HG03457 (cell line): ENCODE data around the gene TRIM66.
A peak's percentile ranks its signal among the peaks of the same experiment; 100 is the strongest.

Experiments used
- ATAC-seq: cut with Tn5 transposase; IDR thresholded peaks from one replicate; pipeline ENCODE4 v1.9.1; 2021; ENCODE audit warnings: moderate number of reproducible peaks; ENCODE audit not compliant: unreplicated experiment

The TRIM66 gene

DNA sequence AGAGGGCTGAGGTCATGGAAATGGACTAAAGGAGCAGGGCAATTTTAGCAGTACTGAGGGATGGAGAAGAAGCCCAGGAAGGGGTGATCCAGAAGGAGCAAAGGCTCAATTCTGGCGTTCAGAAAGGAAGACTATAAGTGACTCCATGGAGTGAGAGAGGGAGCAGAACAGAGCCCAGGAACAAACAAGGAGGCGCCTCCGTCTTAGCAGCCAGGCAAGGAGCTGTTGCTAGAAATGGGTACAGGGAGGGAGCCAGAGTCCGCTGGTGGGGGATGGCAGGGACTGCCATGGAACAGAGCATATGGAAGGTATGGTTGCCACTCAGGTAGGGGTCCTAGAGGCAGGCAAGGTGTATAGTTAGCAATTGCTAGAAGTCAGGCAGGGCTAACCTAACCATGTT, 68.0 kb downstream of the TRIM66 start:
- ATAC-seq, result no peak

DNA sequence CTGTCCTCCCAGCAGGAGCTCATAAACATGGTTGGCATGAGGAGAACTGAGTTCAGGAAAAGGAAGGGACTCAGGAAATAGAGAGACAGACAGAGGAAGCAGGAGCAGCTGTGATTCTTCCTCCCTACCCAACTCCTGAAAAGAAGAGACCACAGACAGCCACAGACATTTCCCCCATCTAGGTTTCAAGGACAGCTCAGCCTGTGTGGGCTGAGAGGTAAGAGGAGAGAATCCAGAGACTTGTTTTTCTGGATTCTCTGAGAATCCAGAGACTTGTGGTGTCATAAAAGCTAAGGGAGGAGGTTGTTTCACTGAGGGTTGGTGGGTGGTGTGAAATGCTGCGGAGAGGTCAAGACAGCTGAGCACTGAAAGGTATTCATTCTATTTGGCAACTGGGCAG, 69.4 kb downstream of the TRIM66 start:
- ATAC-seq, result no peak

DNA sequence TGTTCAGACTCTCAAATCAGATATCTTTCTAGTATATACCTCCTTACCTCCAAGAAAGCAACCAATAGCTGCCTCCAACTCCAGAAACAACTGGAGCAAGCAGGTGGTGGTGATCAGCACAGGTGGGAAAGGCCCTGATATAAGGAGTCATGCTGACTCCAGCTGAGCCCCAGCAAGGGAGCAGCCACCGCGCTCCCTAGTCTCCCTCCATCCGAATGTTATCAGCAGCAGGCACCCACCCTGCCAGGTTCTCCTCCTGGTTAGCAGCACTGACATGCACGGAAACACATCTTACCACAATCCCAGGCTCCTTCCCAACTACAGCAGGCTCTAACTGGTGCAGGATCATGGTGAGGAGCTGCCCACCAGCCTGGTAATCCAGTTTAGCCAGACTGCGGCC, 69.9 kb downstream of the TRIM66 start:
- ATAC-seq, result no peak

DNA sequence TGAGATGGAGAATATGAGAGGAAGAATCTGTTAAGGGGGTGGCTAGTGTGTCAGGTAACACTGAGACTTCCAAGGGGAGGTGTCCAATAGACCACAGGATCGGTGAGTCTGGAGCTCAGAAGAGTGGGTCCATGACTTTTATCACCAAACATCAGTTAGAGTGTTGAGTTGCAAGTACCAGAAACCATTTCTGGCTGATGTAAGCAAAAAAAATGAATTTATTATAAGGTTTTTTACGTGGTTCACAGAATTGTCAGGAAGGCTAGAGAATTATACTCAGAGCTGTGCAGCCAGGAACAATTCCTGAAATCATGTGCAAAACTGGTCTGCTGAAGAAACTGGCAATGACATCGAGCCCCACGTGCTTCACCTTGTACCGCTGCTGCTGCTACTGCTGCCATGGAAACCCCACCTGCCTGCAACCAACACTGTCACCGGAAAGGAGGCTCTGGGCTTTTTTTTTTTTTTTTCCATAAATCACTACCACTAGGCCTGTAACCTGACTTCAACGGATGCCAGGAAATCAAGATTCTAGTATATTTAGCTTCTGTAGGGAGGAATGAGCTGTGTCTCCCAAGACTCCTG, 71.8 kb downstream of the TRIM66 start:
- no peak for ATAC-seq

DNA sequence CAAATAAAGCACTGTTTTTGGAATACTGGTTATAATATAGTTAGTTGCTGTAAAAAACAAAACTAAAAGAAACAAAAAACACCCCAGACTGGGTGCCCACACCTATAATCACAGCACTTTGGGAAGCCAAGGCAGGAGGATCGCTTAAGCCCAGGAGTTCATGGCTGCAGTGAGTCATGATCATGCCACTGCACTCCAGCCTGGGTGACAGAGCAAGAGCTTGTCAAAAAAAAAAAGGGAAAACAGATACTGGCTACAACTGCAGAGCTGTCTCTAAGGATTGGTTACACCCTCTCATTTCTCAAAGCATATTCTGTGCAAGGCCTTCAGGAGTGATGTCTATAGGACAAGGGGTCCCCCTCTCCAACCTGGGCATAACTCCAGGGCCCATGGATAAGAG, 73.8 kb downstream of the TRIM66 start:
- no peak for ATAC-seq

- ATAC-seq, result no peak
Observed at GRCh38 chr11:8605971-8606563, 76.4 kb downstream of the TRIM66 start.

DNA sequence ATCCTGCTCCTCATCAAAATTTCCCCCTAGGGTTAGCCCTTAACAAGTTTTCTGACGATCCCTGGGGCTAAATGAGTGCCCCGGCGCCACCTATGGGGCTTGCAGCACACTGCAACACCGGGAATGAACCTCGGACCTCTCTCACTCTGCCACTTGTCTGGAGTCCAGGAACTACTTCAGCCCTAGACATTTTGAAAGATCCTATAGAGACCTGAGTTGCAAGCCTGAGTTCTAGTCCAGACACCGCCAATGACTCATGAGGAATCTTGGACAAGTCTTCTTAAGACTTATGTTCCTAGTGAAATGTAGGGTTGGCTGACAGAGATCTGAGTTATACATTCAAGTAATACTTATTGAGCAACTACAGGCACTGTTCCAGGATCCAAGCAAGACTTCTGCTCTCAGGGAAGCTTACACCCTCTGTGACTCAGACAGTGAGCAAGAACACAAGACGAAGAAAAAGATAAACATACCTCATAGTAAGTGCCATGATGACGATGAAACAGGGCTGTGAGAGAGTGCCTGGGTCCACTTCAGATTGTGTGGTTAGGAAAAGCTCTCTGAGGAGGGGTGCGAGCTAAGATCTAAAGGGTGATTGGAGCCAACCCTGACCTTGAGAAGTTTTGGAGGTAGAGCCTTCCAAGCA, 78.3 kb downstream of the TRIM66 start:
- ATAC-seq, result no peak

DNA sequence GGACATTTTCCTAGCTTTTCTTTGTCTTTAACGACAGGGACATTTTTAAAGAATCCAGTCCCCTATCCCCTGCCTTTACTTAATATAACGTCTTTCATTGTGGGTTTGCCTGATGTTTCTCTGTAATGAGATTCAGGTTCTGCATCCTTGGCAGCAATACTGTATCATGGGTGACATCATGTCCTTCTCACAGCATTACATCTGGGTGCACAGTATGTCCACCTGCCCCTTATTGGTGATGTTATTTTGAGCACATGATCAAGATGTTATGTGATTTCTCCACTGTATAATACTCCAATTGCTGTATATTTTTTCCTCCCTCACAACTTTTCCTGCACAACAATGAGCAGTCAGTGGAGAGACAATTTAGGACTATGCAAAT, 78.8 kb downstream of the TRIM66 start:
- no peak for ATAC-seq

DNA sequence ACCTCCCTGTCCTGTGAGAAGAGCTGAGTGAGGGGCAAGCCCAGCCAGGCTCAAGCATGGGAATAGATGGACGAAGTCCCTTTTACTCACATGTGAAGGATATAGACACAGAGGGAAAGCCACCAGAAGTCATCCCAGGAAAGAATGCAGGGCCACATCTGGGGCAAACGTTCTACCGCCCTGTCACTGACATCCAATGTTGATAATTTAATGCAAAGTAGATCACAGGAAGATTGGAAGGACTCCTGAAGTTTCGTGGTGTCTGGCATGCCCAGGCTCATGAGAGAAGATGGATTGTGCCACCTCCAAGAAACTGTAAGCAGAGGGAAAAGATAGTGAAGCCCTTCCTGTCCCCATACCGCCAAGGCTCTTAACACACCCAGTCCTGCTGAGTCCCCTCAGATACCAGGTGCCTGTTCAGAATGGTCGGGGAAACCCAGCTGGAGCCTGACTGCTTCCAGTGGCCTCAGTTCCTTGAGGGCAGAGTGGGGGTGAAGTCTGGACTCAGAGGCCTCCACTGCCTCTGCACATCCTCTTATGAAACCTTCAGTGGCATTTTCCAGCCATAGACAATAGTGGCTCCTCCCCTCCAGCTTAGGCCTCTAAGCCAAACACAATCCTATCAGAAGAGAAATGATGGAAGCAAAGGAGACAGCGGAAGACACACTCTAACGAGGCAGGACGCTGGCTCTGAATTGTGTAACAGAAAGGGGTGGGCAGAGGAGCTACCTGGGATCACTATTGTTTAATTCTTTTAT, 80.9 kb downstream of the TRIM66 start:
- ATAC-seq, result no peak

GRCh38 chr11:8598506-8598905, 84.0 kb downstream of the TRIM66 start:
- no peak for ATAC-seq

GRCh38 chr11:8597182-8597581, 85.3 kb downstream of the TRIM66 start:
- no peak for ATAC-seq

DNA sequence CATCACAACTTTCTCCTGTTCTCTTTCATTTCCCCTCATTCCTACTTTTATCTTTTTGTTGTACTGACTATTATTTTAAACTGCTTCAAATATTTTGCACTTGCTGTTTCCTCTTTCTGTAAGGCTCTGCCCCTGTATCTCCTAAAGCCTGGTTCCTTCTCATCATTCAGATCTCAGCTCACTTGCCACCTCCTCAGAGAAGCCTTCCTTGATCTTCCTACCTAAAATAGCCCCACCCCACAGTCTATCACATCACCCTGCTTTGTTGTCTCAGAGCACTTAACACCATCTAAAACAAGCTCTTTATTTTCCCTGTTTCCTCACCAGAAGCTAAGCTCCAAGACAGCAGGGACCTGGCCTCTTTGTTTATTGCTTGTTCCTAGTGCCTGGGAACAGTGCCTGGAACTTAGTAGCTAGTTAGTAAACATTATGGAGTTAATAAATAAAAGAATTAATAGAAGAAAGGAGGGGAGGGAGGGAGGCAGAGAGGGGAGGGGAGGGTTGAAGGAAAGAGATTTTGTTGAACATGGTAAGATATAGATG, 85.9 kb downstream of the TRIM66 start:
- no peak for ATAC-seq

GRCh38 chr11:8593935-8594909, 88.2 kb downstream of the TRIM66 start, which contains the start of gene STK33:
Gene STK33, minus strand, starts transcription at chr11:8594228. Its CDS starts 119,323 bp downstream, at chr11:8474905.
- ATAC-seq, result peak; percentile 78

DNA sequence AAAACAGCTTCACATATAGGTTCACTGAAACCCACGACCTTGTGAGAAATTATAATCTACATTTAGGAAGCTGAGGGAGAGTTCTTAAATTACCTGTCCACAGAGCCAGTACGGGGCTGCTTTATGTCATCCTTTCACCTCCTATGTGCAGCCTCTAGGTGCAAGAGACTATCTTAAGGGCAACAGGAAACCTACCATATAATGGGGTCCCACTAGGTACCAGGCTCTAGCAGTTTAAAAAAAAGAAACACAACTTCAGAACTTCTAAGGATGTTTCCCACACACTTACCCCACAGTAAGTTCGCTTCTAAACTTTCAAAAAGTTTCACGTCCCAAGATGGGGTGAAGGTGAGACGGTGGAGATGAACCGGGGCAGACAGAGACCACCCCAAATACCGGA, 89.0 kb downstream of the TRIM66 start:
- ATAC-seq, result no peak

- ATAC-seq, result no peak
Observed at GRCh38 chr11:8587915-8588314, 94.5 kb downstream of the TRIM66 start.

DNA sequence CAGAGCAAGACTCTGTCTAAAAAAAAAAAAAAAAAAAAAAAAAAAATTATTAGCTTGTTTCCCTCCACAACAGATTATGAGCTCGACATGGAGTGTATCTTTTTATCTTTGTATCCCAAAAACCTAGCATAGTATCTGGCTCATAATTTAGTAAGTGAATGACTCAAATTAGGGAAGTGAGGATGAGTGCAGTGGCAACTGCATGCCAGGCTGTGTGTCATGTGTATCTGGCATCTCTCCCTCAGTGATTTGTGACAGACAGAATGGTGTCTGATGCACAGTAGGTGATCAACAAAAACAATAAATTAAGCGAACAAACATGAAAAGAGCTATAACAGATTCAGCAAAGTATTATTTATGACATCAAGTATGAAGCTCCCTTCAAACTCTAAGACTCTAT, 95.7 kb downstream of the TRIM66 start:
- ATAC-seq, result no peak

DNA sequence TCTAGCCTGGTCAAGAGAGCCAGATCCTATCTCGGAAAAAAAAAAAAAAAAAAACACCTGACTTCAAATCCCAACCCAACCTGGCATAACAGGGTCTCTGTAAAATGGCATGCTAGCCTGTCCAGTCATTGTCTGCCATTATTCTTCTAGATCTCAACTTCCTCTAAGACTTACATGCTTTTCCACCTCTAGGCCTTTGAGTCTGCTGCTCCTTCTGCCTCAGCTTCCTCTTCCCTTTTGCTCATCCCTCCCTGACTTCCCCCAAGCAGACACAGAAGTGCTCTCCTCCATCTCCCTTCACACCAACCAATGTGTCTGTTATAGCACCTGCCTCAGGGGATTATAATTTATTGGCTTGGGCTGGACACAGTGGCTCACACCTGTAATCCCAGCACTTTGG, 96.3 kb downstream of the TRIM66 start:
- ATAC-seq, result no peak

GRCh38 chr11:8584511-8584910, 98.0 kb downstream of the TRIM66 start:
- no peak for ATAC-seq

- no peak for ATAC-seq
Observed at GRCh38 chr11:8584082-8584481, 98.4 kb downstream of the TRIM66 start.

DNA sequence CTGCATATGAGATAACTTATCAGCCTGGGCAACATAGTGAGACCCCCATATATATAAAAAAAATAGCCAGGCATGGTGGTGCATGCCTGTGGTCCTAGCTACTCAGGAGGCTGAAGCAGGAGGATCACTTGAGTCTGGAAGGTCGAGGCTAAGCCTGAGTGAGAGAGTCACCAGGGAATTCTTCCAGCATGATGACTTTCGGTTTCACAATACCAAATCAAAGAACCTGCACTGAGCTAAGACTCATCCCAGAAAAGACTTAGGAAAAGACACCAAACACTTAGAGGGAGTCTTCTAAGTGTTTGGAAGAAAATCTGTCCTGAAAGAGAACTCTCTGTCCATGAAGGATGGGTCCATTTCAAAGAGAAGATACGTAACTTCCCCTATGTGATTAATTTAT, 101.2 kb downstream of the TRIM66 start:
- ATAC-seq, result no peak
